ENCODE results near the gene NT5DC3.

The NT5DC3 gene

GRCh38 chr12:103877934-103878510, 37.0 kb upstream of the NT5DC3 start:
- 19% methylated on average over 5 of the region's 5 CpGs for WGBS
- Histone ChIP-seq H3K9ac (ENCODE audit: low read depth, low read length) (no peak overlapping the region), H3K9me3 (ENCODE audit: insufficient read depth, low read depth, low read length) (no peaks in the 10 kb centered on the region), H3K27me3 (ENCODE audit: insufficient read depth, low read length) (no peaks in the 10 kb centered on the region), H3K4me1 (ENCODE audit: insufficient read depth, low read length) (peaks cover 2% of the 10 kb centered on the region; the same call in 1 of the 2 replicates), H3K4me3 (ENCODE audit: low read length) (no peak overlapping the region), H3K27ac (ENCODE audit: low read depth, low read length) (no peak overlapping the region), H3K36me3 (ENCODE audit: insufficient read depth, low read length) (no peaks in the 10 kb centered on the region)

DNA sequence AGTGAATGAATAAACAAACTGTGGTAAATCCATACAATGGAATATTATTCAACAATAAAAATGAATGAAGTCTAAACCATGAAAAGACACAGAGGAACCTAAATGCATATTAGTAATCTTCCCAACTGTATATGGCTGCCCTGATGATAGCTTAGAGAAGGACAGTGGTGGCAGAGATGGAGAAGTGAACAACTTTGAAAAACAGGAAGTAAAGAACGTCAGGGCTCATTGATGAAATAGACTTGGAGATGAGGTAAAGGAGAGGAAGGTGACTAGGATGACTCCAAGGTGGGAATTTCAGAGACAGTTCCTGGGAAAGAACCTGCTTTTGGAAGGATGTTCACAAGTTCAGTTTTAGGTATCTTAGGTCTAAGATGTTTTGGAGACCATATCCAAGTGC, 36.3 kb upstream of the NT5DC3 start:
- H3K9ac ChIP-seq (ENCODE audit: low read depth, low read length) = no peak overlapping the region
- 88% methylated on average over 1 of the region's 1 CpG for WGBS
- no peaks in the 10 kb centered on the region for H3K9me3 ChIP-seq (ENCODE audit: insufficient read depth, low read depth, low read length)
- H3K4me3 ChIP-seq (ENCODE audit: low read length) = no peak overlapping the region
- H3K27ac ChIP-seq (ENCODE audit: low read depth, low read length) = no peak overlapping the region
- H3K4me1 ChIP-seq (ENCODE audit: insufficient read depth, low read length) = peaks cover 2% of the 10 kb centered on the region; the same call in 1 of the 2 replicates
- no peaks in the 10 kb centered on the region for H3K27me3 ChIP-seq (ENCODE audit: insufficient read depth, low read length)
- H3K36me3 ChIP-seq (ENCODE audit: insufficient read depth, low read length) = no peaks in the 10 kb centered on the region

DNA sequence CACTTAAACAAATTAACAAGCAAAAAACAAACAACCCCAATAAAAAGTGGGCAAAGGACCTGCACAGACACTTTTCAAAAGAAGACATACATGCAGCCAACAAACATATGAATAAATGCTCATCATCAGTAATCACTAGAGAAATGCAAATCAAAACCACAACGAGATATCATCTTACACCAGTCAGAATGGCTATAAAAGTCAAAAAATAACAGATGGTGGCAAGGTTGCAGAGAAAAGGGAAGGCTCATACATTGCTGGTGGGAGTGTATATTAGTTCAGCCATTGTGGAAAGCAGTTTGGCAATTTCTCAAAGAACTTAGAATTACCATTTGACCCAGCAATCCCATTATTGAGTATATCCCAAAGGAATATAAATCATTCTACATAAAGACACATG, 34.6 kb upstream of the NT5DC3 start:
- H3K9ac ChIP-seq (ENCODE audit: low read depth, low read length) = no peak overlapping the region
- H3K4me3 ChIP-seq (ENCODE audit: low read length) = no peak overlapping the region
- no peaks in the 10 kb centered on the region for H3K27me3 ChIP-seq (ENCODE audit: insufficient read depth, low read length)
- H3K9me3 ChIP-seq (ENCODE audit: insufficient read depth, low read depth, low read length) = no peaks in the 10 kb centered on the region
- no peak overlapping the region for H3K27ac ChIP-seq (ENCODE audit: low read depth, low read length)
- no CpG with 5 or more reads among the region's 1 CpG for WGBS
- H3K36me3 ChIP-seq (ENCODE audit: insufficient read depth, low read length) = no peaks in the 10 kb centered on the region
- H3K4me1 ChIP-seq (ENCODE audit: insufficient read depth, low read length) = peaks cover 2% of the 10 kb centered on the region; the same call in 1 of the 2 replicates

DNA sequence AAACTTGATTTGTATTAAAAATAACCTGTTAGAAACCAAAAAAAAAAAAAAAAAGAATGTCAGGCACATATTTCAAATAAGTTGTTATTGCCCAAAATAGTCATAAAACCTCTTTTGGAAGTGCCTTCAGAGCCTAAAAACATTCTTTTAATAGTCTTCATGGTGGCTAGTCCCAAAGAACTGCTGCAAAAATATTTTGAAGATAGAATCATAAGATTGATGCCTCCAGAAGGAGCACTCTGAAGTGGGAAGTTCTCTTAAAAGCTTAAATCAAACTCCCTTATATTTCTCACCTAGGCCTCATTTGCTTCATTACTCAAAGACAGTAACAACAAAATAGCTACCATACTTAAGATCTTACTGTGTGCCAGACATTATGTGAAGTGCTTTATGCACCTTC, 27.2 kb upstream of the NT5DC3 start:
- H3K9me3 ChIP-seq (ENCODE audit: insufficient read depth, low read depth, low read length) = no peaks in the 10 kb centered on the region
- H3K27me3 ChIP-seq (ENCODE audit: insufficient read depth, low read length) = no peaks in the 10 kb centered on the region
- H3K4me1 ChIP-seq (ENCODE audit: insufficient read depth, low read length) = no peaks in the 10 kb centered on the region
- H3K36me3 ChIP-seq (ENCODE audit: insufficient read depth, low read length) = no peaks in the 10 kb centered on the region
- no peak overlapping the region for H3K27ac ChIP-seq (ENCODE audit: low read depth, low read length)
- no peak overlapping the region for H3K4me3 ChIP-seq (ENCODE audit: low read length)
- H3K9ac ChIP-seq (ENCODE audit: low read depth, low read length) = no peak overlapping the region

GRCh38 chr12:103865151-103865730, 24.2 kb upstream of the NT5DC3 start:
- H3K27me3 ChIP-seq (ENCODE audit: insufficient read depth, low read length) = no peaks in the 10 kb centered on the region
- no peaks in the 10 kb centered on the region for H3K9me3 ChIP-seq (ENCODE audit: insufficient read depth, low read depth, low read length)
- H3K4me1 ChIP-seq (ENCODE audit: insufficient read depth, low read length) = no peaks in the 10 kb centered on the region
- H3K9ac ChIP-seq (ENCODE audit: low read depth, low read length) = no peak overlapping the region
- no peak overlapping the region for H3K4me3 ChIP-seq (ENCODE audit: low read length)
- no peaks in the 10 kb centered on the region for H3K36me3 ChIP-seq (ENCODE audit: insufficient read depth, low read length)
- WGBS = 96% methylated on average over 2 of the region's 2 CpGs
- H3K27ac ChIP-seq (ENCODE audit: low read depth, low read length) = no peak overlapping the region

GRCh38 chr12:103864710-103865109, 23.7 kb upstream of the NT5DC3 start:
- H3K4me3 ChIP-seq (ENCODE audit: low read length) = no peak overlapping the region
- no peak overlapping the region for H3K9ac ChIP-seq (ENCODE audit: low read depth, low read length)
- no peaks in the 10 kb centered on the region for H3K27me3 ChIP-seq (ENCODE audit: insufficient read depth, low read length)
- H3K36me3 ChIP-seq (ENCODE audit: insufficient read depth, low read length) = no peaks in the 10 kb centered on the region
- H3K27ac ChIP-seq (ENCODE audit: low read depth, low read length) = no peak overlapping the region
- WGBS = 96% methylated on average over 6 of the region's 6 CpGs
- no peaks in the 10 kb centered on the region for H3K4me1 ChIP-seq (ENCODE audit: insufficient read depth, low read length)
- H3K9me3 ChIP-seq (ENCODE audit: insufficient read depth, low read depth, low read length) = no peaks in the 10 kb centered on the region

DNA sequence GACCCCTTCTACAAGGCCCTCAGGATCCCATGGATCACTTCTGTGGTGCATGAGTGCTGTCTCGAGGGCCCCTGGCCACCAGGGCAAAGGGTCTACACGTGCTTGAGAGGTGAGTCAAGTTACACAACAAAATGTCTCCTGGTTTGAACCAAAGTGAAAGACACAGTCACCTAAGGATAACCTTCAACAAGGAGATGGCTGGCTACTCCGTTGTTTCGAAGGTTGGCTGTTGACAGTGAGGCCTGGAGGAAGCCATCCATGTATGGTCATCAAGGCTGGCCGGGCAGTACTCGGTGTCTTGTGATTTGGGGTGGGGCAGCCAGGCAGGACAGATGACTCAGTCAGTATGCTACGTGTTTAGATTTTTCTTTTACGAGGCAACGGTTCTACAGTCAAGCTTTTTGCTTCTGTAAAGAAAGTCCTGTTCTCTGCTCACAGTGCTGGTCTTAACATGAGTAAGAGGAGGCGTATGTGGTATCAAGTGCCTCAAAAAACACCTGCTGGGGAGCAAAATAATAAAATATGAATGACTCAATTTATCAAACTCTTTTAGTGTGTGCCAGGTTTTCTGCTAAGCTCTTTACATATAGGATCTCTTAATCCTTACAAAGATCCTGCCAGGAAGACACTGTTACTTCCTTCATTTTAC, 18.0 kb upstream of the NT5DC3 start:
- Histone ChIP-seq H3K4me3 (ENCODE audit: low read length) (no peak overlapping the region), H3K27ac (ENCODE audit: low read depth, low read length) (no peak overlapping the region), H3K27me3 (ENCODE audit: insufficient read depth, low read length) (no peaks in the 10 kb centered on the region), H3K9me3 (ENCODE audit: insufficient read depth, low read depth, low read length) (no peaks in the 10 kb centered on the region), H3K36me3 (ENCODE audit: insufficient read depth, low read length) (no peaks in the 10 kb centered on the region), H3K4me1 (ENCODE audit: insufficient read depth, low read length) (no peaks in the 10 kb centered on the region), H3K9ac (ENCODE audit: low read depth, low read length) (no peak overlapping the region)
- 80% methylated on average over 10 of the region's 10 CpGs for WGBS

GRCh38 chr12:103858335-103858734, 17.3 kb upstream of the NT5DC3 start:
- H3K9ac ChIP-seq (ENCODE audit: low read depth, low read length) = no peak overlapping the region
- 90% methylated on average over 8 of the region's 8 CpGs for WGBS
- H3K4me1 ChIP-seq (ENCODE audit: insufficient read depth, low read length) = no peaks in the 10 kb centered on the region
- H3K9me3 ChIP-seq (ENCODE audit: insufficient read depth, low read depth, low read length) = no peaks in the 10 kb centered on the region
- no peaks in the 10 kb centered on the region for H3K27me3 ChIP-seq (ENCODE audit: insufficient read depth, low read length)
- H3K27ac ChIP-seq (ENCODE audit: low read depth, low read length) = no peak overlapping the region
- no peaks in the 10 kb centered on the region for H3K36me3 ChIP-seq (ENCODE audit: insufficient read depth, low read length)
- H3K4me3 ChIP-seq (ENCODE audit: low read length) = no peak overlapping the region

- H3K9me3 ChIP-seq (ENCODE audit: insufficient read depth, low read depth, low read length) = no peaks in the 10 kb centered on the region
- H3K9ac ChIP-seq (ENCODE audit: low read depth, low read length) = no peak overlapping the region
- no peaks in the 10 kb centered on the region for H3K36me3 ChIP-seq (ENCODE audit: insufficient read depth, low read length)
- H3K27ac ChIP-seq (ENCODE audit: low read depth, low read length) = no peak overlapping the region
- H3K4me1 ChIP-seq (ENCODE audit: insufficient read depth, low read length) = no peaks in the 10 kb centered on the region
- no peaks in the 10 kb centered on the region for H3K27me3 ChIP-seq (ENCODE audit: insufficient read depth, low read length)
- H3K4me3 ChIP-seq (ENCODE audit: low read length) = no peak overlapping the region
- 90% methylated on average over 1 of the region's 2 CpGs for WGBS
Observed at GRCh38 chr12:103857164-103857563, 16.1 kb upstream of the NT5DC3 start.

DNA sequence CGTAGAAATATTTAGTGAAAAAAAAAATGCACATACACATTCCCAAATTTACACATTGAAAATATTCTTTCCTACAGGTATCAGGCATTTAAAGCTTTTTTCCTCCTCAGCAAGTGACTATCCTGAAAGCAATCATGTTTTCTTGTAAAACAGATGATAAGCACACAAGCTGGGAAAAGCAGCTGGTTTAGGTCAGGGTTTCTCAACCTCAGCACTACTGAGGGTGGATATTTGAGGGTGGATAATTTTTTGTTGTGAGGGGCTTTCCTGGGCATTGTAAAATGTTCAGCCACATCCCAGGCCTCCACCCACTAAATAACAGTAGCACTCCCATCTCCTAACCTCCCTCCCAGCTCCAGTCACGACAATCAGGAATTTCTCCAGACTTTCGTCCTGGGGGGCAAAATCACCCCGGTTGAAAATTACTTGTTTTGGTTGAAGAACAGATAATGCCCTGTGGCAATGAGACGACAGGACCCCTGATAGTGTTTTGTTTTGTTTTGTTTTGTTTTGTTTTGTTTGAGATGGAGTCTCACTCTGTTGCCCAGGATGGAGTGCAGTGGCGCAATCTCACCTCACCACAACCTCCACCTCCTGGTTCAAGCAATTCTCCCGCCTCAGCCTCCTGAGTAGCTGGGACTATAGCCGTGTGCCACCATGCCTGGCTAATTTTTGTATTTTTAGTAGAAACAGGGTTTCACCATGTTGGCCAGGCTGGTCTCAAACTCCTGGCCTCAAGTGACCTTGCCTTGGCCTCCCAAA, 15.0 kb upstream of the NT5DC3 start:
- Histone ChIP-seq H3K4me3 (ENCODE audit: low read length) (no peak overlapping the region), H3K4me1 (ENCODE audit: insufficient read depth, low read length) (no peaks in the 10 kb centered on the region), H3K27ac (ENCODE audit: low read depth, low read length) (no peak overlapping the region), H3K9me3 (ENCODE audit: insufficient read depth, low read depth, low read length) (no peaks in the 10 kb centered on the region), H3K9ac (ENCODE audit: low read depth, low read length) (no peak overlapping the region), H3K36me3 (ENCODE audit: insufficient read depth, low read length) (no peaks in the 10 kb centered on the region), H3K27me3 (ENCODE audit: insufficient read depth, low read length) (no peaks in the 10 kb centered on the region)
- 93% methylated on average over 7 of the region's 8 CpGs for WGBS

GRCh38 chr12:103855036-103855712, 14.1 kb upstream of the NT5DC3 start:
- Histone ChIP-seq H3K9ac (ENCODE audit: low read depth, low read length) (no peak overlapping the region), H3K36me3 (ENCODE audit: insufficient read depth, low read length) (no peaks in the 10 kb centered on the region), H3K27me3 (ENCODE audit: insufficient read depth, low read length) (no peaks in the 10 kb centered on the region), H3K9me3 (ENCODE audit: insufficient read depth, low read depth, low read length) (no peaks in the 10 kb centered on the region), H3K27ac (ENCODE audit: low read depth, low read length) (no peak overlapping the region), H3K4me1 (ENCODE audit: insufficient read depth, low read length) (no peaks in the 10 kb centered on the region), H3K4me3 (ENCODE audit: low read length) (no peak overlapping the region)
- WGBS = 90% methylated on average over 6 of the region's 8 CpGs

Measured in HUES64 (cell line).